SH-SY5Y (cell line): Measurements from ENCODE around the gene DLG2.

Experiments
- GATA2 ChIP-seq: IDR thresholded peaks from 2 replicates; pipeline ENCODE4 v1.6.1; 2011; ENCODE audit warnings: mild to moderate bottlenecking, low read depth, low read length
- GATA3 ChIP-seq: IDR thresholded peaks from 2 replicates; pipeline ENCODE4 v1.6.1; 2011; ENCODE audit warnings: low read depth, mild to moderate bottlenecking, low read length, moderate library complexity

DNA sequence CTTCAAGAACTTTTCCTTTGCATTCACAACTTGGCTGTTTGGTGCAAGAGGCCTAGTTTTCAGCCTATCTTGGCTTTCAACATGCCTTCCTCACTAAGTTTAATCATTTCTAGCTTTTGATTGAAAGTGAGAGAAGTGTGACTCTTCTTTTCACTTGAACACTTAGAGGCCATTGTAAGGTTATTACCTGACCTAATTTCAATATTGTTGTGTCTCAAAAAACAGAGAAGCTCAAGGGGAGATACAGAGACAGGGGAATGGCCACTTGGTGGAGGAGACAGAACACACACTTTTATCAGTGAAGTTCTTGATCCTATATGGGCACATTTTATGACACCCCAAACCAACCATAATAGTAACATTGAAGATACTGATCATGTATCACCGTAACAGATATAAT, 532.3 kb downstream of the DLG2 start:
- TF ChIP-seq GATA2 (no peak), GATA3 (no peak)
